HG03139 (cell line): ENCODE data around the gene HECW1.

Source experiments
- ATAC-seq: cut with Tn5 transposase; IDR thresholded peaks from one replicate; pipeline ENCODE4 v1.9.1; 2021; ENCODE audit not compliant: unreplicated experiment

The HECW1 gene

DNA sequence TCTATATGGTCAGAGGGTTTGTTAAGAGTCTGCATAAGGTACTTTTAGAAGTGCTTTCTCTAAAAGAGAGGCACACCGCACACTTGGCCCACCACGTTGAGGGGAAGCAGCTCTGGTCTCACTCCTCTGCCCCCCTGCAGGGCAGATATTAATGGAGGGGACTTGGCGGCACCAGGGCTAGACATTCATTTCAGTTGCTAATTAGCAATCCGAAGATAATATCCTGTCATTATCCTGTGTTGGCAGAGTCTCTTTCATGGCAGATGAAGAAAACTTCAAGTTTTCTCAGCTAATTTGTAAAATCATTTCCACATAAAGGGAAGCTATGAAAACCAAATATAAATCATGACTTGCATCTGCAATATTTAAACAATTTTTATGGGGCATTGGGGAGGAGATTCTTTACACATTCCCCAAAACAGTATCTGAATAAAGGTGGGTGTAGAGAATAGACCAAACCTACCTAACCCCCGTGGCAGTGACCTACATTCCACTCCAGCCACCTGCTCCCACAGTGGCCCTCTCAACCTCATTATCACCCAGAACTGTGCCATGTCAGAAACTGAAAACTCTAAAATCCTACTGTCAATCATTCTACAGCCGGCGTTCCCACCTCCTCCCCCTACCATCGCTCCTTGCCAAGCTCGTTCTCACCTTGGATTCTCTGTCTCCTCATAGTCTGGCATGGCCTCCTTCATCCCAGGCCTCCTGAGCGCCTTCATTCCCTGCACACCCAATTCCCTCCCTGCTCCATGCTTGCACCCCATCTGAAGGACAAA, 416.3 kb downstream of the HECW1 start:
- ATAC-seq, result no peak

DNA sequence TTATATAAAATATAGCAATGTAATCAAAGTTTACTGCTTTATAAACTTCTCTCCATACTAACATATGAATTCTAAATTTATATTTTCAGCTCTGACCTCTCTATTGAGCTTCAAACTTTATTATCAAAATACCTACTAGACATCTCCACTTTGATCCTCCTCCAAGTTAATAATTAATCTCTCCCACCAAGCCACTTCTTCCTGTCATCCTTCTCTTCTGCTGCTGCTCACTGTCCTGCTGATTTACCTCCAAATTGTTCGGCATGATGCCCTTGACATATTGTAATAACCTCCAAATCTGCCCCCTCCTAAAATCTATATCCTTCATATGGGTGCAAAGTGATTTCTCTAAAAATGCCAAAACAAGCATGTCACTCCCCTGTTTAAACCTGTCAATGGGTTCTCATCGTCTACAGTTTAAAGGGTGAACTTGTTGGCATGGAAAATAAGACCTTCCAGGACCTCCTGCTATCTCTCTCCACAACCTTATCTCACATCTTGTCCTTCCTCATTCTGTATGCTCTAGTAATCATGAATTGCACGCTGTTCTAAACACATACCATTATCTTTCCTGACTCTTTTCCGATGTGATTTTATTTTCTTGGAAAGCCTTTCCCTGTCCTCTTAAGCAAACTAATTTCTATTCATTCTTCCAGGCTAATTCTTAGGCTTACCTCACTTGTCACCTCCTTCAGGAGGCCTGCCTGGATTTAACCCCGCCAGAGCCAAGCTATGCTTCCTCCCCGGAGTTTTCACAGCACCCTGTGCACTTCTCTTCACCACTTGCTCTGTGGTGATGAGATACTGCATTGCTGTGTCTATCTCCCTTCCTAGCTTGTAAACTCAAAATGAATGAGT, 418.3 kb downstream of the HECW1 start:
- ATAC-seq, result no peak

DNA sequence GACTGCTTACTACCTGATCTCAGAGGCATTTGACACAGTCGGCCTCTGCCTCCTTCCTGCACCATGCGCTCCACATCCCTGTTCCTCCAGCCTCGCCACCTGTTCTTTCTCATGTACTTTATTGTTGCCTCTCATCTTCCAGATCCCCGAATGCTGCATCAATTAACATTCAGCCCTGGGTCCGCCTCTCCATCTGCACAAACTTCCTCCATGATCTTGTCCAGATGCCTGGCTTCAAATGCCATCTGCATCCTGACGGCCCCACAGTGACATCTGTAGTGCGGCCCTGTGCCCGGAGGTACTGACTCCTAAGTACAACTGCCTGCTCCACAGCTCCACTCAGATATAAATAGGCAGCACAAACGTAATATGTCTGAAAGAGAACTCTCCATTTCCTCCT, 419.3 kb downstream of the HECW1 start:
- no peak for ATAC-seq

DNA sequence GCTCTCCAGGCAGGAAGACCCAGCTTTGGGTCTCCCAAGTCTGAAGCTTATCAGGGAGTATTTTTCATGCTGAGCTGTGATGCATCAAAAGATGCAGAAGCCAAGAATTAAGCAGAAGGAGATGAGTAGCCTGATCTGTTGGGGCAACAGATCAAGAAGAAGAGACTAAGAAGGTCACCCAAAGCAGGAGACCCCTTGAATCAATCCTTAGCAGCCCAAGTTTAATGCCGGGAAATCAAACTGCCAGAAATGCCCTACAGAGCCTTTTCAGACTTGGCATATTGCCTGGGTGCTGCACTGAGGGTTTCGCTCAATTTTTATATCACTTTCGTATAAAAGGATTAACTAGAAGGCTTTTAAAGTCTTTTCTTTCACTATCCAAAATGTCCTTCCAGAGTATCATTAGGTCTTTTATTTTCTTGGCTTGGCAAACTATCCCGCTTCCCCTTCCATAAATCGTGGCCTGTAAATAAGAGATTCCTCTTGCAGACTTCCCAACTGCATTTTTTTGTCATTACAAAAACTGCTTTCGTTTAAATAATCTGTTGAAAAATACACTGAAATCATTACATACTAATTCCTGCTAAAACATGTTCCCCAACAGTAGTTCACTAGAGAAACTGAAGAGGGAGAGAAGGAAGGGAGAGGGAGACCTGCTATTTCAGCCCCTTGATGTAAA, 421.5 kb downstream of the HECW1 start:
- ATAC-seq, result no peak

DNA sequence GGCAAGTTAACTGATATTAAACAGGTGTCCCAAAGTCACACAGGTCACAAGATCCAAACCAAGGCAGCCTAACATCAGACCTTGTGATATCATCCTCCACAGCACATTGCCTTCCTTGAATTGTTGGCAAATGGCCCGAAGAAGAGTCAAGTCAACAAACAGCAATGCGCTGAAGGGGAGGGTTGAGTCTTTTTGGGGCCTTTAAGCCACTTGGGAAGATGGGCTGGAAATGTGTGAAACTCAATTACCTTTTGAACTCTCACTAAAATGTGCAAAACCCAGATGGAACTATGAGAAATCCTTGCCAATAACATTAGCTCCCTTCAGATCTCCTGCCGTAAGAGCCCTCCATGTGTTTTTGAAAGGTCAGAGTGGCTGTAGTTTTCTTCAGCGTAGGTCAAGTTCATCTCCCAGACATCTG, 422.6 kb downstream of the HECW1 start:
- ATAC-seq, result no peak

DNA sequence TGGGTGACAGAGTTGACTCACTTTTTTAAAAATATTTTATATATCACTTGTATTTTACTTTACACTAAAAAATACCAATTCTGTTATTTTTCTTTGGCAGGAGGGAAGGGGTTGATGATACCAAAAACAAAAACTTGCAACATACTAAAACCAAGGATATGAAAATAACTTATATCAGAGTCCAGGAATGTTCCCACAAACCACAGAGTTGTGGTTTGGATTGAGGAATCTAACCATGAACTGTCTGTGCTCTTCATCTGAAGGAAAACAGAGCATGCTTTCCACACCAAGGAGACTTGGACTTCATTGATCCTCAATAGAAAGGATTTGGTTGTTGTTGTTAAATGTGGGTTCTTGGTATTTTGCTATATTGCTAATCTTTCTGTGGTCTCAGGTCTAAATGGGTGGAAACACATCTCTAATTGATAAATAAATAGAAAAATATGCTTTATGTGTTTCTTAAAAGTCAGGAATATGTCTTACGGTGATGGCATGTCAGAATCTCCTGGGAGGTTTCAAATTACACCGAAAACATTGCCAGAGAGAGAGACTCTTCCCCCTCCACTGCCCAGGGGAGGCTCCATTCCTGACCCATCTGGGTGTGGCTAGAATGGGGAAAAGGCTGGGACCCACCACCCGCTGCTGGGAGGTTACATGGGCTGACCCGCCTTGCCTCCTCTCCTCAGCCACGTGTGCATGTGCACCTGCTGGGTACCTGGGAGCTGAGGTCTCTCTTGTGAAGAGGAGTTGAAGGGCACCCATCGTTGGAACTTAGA, 423.6 kb downstream of the HECW1 start:
- ATAC-seq, result no peak

DNA sequence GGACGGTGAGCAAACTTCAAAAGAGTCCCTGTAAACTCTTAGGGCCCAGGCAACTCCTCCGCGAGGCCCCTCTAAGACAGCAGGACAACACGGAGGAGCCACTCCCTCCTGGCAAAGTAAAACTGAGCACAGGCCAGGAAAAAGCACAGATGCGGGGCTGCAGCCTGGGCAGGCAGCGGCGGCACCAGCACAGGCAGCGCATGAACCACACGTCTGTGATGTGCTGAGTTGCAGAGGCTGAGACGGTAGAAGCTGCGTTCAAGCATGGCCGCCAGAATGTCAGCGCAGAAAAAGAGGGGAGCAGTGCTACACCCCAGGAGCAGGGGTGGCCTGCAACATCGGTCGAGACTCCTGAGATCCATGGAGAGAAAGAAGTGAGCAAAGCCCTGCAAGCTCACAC, 424.3 kb downstream of the HECW1 start:
- ATAC-seq, result no peak

DNA sequence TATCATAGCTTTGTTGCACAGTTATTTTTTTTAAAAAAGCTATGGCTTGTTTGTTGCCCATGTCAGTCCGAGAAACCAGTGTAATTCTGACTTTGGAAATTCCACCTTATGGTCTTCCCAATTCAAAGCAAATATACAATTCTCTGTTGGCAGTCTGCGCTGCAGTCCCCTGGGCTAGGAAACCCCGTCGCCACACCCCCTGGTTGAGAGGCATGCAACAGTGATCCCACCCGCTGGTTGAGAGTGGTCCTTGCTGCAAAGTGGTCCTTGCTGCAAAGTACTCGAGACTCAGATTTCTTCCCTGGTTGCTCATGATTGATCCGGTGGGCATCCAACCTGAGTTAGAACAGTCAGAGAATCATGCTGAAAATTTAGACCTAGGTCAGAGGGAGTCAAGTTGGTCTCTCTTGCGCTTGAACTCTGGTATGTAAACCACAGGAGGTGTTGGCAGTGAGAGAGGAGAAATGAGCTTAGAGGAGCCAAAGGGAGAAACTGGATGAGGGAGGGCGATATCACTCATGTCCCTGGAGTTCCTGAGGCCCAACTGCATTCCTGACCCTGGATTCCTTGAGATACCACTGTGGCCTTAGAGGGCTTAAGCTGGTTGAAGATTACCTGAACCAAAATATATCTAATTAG, 425.4 kb downstream of the HECW1 start:
- ATAC-seq, result no peak

DNA sequence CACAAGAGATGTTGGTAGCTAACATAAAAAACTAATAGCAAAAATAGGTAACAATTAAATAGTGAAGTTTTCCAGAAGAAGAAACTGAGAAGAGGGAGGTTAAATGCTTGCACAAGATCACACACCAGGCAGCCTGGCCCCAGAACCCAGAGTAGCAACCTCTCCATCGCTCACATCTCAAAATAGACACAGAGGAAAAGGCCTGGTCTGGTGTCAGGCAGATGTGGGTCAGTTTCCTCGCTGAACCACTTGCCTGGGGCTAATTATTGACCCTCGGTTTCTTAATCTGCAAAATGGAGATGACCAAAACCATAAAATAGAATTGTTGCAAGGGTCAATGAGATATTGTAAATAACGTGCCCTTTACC, 425.9 kb downstream of the HECW1 start:
- ATAC-seq, result no peak

DNA sequence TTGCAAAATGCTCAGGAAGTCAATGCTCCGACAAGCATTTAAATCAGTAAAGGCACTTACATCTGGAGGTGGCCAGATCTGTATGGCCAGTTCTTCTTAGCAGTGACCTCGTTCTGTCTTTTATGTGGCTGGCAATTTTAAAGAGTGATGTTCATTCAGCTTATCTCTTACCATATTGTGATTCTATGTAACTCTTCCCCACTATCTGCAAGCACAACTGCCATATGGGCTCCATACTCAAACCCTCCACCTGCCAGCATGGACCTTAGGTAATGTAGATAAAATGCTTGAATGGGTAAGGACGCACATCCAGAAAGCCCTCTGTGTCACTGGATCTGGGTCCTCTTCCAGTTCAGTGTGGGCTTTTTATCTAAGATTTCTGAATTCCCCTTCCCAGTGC, 428.0 kb downstream of the HECW1 start:
- no peak for ATAC-seq

DNA sequence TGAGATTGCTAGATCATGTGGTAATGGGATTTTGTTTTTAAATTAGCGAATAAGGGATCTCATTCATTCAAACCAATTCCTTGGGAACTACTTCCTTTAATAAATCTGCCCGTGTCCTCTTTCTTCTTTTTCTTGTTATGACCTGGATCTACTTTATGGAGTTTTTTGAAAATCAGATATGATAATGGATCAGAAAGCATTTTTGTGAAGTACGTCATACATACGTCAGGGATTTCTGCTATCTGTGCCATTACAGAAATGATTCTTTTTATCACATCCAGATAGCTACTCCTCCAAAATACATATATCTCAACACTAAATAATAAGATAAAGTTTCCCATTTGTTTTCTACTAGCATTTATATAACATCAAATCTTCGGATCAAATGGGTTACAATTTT, 430.3 kb downstream of the HECW1 start:
- ATAC-seq, result no peak

DNA sequence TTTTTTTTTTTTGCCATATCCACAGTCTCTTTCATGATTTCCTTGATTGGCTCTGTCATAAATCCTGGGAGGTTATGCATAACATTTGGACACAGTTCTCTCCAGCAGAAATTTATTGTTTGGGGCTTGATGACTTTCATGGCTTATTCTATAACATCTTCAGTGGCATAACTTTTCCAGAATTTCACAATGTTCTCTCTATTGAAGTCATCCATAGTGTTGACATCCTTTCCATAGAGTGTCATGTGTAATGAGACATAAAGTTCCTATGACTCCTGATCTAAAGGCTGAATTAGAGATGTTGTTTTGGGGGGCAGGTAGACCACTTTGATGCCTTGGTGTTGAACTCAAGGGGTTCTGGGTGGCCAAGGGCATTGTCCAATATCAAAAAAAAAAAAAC, 433.8 kb downstream of the HECW1 start:
- ATAC-seq, result no peak

DNA sequence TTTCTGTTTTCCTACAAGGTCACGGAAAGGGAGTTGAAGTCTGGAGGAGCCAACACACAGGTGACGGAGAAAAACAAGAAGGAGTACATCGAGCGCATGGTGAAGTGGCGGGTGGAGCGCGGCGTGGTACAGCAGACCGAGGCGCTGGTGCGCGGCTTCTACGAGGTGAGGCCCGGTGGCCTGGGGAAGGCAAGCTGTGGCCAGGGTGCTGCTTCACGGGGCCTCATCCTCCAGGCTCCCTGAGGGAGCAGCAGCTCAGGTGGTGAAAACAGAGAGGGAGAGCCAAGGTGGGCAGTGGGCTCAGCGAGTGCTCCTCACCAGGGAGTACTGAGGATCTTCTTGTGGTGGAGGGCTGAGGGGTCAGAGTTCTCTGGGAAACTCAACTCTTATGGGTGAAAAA, 438.0 kb downstream of the HECW1 start:
- ATAC-seq, result no peak

DNA sequence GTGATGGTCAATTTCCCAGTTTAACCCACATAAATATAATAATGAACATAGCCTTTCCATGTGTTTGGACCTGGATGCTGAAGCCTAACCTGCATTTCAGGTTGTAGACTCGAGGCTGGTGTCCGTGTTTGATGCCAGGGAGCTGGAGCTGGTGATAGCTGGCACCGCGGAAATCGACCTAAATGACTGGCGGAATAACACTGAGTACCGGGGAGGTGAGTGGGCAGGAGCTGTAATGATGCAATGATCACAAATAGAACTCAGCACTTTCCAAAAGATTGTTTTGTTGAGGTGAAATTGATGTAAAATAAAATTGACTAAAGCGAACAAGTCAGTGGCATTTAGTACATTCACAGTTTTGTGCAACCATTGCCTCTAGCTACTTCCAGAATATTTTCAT, 439.7 kb downstream of the HECW1 start:
- ATAC-seq, result no peak

DNA sequence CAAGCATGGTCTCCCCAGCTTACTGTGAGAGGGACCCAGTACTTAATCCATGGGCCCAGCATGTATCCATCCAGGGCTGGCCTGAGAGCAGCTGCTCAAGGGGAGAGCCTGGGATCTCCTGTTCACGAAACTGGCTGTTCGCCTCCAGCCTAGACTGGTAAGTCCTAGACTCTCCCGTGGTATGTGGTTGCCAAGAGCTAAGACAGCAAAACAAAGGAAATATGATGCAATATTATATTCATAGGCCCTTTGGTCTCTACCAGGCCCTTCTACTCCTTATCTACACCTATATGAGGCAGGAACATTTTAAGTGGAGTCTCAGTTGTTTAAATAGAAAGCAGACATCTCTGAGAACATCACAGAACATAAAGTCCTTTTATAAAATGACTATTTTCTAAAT, 441.6 kb downstream of the HECW1 start:
- ATAC-seq, result no peak

DNA sequence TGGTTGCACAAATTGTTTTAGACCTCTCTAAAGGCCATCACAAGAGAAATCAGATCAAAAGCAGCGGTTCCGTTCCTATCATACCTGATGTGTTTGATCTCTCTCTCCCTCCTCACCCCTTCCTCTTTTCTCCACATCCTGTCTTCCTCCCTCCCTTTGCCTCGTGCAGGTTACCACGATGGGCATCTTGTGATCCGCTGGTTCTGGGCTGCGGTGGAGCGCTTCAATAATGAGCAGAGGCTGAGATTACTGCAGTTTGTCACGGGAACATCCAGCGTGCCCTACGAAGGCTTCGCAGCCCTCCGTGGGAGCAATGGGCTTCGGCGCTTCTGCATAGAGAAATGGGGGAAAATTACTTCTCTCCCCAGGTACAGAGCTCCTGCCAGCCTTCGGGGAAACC, 442.0 kb downstream of the HECW1 start:
- no peak for ATAC-seq

DNA sequence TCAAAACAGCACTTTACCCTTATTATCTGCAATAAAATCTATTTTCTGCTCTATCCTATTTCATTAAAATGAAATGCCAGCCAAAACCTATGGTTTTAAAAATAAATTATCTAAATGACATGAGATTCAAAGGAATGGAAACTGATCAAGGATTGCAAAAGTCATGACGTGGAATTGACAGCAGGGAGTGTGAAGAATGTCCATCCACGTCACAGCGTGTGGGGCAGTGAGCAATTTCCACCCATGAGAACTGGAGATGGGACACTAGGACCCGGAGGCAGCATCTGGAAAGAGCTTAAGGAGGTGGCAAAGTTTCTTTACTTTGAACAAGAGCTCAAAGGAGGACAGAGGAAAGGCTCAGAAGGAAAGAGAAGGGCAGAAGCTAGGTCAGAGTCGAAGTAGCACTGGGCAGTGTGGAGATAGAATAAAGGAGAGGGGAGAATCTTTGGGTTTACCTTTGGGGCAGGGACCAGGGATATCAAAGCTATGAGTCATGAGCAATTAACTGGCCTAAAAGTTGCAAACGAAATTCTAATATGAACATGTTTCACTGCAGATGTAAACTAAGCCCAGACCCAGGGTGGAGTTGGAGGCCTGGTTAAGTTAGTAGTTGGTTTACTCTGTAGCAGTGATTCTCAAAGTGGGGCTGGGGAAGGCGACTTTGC, 445.5 kb downstream of the HECW1 start:
- no peak for ATAC-seq

DNA sequence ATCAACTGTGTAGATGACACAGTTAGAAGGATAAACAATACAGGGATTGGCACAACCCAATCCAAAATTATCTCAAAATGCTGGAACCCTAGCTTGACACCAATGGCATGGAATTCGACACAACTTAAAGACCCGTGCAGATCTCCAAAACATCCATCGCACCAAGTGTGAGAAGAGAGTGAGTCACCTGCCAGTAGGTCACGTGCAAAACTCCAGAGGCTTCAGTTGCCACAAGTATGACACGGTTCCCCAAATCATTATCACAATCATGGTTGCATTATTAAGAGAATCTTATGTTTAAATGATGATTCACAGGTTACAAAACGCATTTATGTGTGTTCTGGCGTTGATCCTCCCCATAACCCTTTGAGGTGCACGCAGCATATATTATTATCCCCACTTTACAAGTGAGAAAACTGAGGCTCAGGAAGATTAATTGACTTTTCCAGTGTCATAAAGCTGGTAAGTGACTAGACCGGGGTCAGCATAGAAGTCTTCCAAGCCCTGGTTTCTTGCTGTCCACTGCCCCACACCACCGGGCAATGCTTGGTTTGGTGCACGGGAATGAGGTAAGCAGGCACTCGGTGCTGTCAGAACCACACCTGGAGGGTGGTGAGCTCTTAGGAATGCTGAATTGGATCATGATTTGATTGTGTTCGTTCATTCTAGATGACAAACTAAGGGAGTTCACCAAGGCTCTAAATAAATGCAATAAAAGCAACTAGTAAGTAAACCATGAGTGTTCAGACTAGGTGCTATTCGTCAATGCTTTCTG, 446.9 kb downstream of the HECW1 start:
- no peak for ATAC-seq

DNA sequence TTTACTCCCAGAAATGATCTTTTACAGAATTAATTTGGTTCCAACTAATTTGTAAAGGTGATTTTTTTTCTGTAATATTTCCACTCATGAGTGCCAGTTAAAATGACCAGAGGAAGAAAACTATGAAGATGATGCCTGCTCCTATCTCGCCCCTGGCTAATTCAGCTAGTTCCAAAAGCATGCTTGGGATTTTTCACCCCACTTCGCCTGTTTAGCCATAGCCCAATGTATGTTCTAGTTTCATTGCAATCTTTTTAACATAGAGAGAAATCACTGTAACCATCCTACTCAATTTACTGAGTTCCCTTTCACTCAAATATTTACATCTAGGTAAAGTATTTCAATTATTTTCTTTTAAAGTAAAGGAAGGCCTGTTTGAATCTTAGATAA, 447.5 kb downstream of the HECW1 start:
- no peak for ATAC-seq
